HG03108 (cell line): ENCODE measurements around the gene VSIG10.
"Not testable (repeated sequence)": the region's sequence is repeated elsewhere in the genome, so short reads cannot be mapped to it uniquely, and the experiment has no call there.

Experiments used
- ATAC-seq: cut with Tn5 transposase; IDR thresholded peaks from one replicate; pipeline ENCODE4 v1.9.1; 2021; ENCODE audit warnings: moderate library complexity; ENCODE audit not compliant: unreplicated experiment

VSIG10 gene

GRCh38 chr12:118107694-118108093, 3.9 kb upstream of the VSIG10 start:
- ATAC-seq: no peak

- no peak for ATAC-seq
Measured at GRCh38 chr12:118107011-118107410, 3.2 kb upstream of the VSIG10 start.

- no peak for ATAC-seq
Measured at GRCh38 chr12:118103201-118103600, 610 bp downstream of the VSIG10 start.

GRCh38 chr12:118102609-118103008, 1.2 kb downstream of the VSIG10 start:
- ATAC-seq: no peak

GRCh38 chr12:118102070-118102469, 1.7 kb downstream of the VSIG10 start:
- ATAC-seq: no peak

GRCh38 chr12:118101051-118101450, 2.8 kb downstream of the VSIG10 start:
- no peak for ATAC-seq

GRCh38 chr12:118098911-118099671, 4.7 kb downstream of the VSIG10 start:
- no peak for ATAC-seq

- ATAC-seq: no peak
Measured at GRCh38 chr12:118098401-118098800, 5.4 kb downstream of the VSIG10 start.

GRCh38 chr12:118094039-118094438, 9.8 kb downstream of the VSIG10 start:
- ATAC-seq: no peak

GRCh38 chr12:118089782-118090181, 14.0 kb downstream of the VSIG10 start:
- ATAC-seq: no peak

- ATAC-seq: no peak
Measured at GRCh38 chr12:118082161-118082560, 21.6 kb downstream of the VSIG10 start.

GRCh38 chr12:118081521-118081920, 22.3 kb downstream of the VSIG10 start:
- not testable (repeated sequence) for ATAC-seq

GRCh38 chr12:118073768-118074167, 30.0 kb downstream of the VSIG10 start:
- ATAC-seq: no peak

GRCh38 chr12:118070650-118071049, 33.2 kb downstream of the VSIG10 start:
- ATAC-seq: no peak

- no peak for ATAC-seq
Measured at GRCh38 chr12:118068445-118068844, 35.4 kb downstream of the VSIG10 start.

GRCh38 chr12:118065380-118065779, 38.4 kb downstream of the VSIG10 start:
- ATAC-seq: no peak

- ATAC-seq: no peak
Measured at GRCh38 chr12:118064608-118065007, 39.2 kb downstream of the VSIG10 start.

- no peak for ATAC-seq
Measured at GRCh38 chr12:118063576-118064391, 40.0 kb downstream of the VSIG10 start.

GRCh38 chr12:118061873-118062843, 41.7 kb downstream of the VSIG10 start:
- no peak for ATAC-seq

- peak; percentile 42 for ATAC-seq
Measured at GRCh38 chr12:118061011-118061872, 42.6 kb downstream of the VSIG10 start, which contains the start of gene WSB2. Gene WSB2 (minus strand): TSS chr12:118061179. CDS start chr12:118061048, 131 bp downstream.
